AG09309 (cell line): Measurements from ENCODE around the gene PRR15.
A peak's percentile ranks its signal among the peaks of the same experiment; 100 is the strongest.

Source experiments
- DNase-seq: peaks from one replicate; pipeline ENCODE4 v3.0.0-alpha.2; 2010; ENCODE audit warnings: low read depth
- H3K4me3 ChIP-seq: 2 replicates; pipeline ENCODE4 v1.5.1; 2011; ENCODE audit warnings: mild to moderate bottlenecking, low read depth, low read length, moderate library complexity; ENCODE audit not compliant: control insufficient read depth
- TF ChIP-seq, protein P1 (sequence below): IDR thresholded peaks from 2 replicates; pipeline ENCODE4 v1.5.1; 2011; ENCODE audit warnings: mild to moderate bottlenecking, low read depth, low read length, inconsistent platforms; ENCODE audit not compliant: insufficient read depth, control insufficient read depth; ENCODE audit errors: missing control alignments

Gene PRR15

DNA sequence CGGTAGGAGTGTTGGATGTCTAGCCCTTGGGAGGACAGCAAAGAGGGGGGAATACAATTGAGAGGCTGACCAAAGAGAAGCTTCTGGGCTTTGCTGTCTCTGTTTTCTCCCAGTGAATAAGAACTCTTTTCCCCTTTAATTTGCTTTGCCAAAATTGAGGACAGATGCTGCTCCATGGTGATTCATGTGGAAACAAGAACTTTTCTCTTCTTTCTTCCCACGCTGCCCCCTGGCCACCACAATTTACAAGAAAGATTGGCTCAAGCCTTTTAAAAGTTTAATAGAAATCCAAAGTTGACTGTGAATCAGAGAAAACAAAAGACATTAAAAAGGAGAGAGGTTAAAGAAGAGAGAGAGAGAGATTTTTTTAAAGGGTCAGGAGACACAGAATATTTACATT lies 49.0 kb downstream of the PRR15 start:
- H3K4me3 ChIP-seq = no peak overlapping the region
- TF ChIP-seq, protein P1, sequence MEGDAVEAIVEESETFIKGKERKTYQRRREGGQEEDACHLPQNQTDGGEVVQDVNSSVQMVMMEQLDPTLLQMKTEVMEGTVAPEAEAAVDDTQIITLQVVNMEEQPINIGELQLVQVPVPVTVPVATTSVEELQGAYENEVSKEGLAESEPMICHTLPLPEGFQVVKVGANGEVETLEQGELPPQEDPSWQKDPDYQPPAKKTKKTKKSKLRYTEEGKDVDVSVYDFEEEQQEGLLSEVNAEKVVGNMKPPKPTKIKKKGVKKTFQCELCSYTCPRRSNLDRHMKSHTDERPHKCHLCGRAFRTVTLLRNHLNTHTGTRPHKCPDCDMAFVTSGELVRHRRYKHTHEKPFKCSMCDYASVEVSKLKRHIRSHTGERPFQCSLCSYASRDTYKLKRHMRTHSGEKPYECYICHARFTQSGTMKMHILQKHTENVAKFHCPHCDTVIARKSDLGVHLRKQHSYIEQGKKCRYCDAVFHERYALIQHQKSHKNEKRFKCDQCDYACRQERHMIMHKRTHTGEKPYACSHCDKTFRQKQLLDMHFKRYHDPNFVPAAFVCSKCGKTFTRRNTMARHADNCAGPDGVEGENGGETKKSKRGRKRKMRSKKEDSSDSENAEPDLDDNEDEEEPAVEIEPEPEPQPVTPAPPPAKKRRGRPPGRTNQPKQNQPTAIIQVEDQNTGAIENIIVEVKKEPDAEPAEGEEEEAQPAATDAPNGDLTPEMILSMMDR = no peak
- peak; percentile 85 for DNase-seq

DNA sequence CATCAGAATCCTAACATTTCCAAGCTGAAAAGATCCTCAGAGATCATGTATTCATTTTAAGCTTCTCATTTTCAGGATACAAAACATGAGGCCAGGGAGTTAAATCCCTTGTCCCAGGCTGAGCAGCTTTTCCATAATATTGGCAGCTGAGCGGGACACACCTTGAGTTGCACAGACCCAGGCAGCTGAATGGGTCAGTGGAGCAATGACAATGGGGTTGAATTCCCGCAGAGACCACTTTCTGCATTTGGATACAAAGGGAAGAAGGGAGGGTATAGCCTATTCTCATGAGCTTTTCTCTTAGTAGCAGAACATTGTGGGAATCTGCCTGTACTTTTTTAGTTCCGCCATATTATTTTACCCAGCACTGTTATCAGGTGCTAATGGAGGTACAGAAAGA lies 49.5 kb downstream of the PRR15 start:
- TF ChIP-seq, protein P1 = no peak
- no peak for DNase-seq
- no peak overlapping the region for H3K4me3 ChIP-seq

DNA sequence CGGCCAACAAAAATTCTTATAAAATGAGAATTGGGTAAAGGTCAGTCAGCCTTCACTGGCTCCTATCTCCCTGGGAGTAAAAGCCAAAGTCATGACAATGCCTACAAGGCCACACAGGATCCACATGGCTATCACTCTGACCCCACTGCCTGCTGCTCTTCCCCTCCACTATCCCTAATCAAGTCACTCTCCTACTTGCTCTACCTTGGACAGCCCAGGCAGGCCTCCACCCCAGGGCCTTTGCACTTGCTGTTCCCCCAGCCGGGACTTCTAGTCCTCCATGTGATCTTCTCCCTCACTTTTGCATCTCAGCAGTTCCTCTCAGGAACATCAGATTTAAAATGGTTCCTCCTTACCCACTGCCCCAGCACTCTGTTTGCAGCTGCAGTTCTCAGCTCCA lies 50.6 kb downstream of the PRR15 start:
- H3K4me3 ChIP-seq = no peak overlapping the region
- TF ChIP-seq, protein P1 = no peak
- no peak for DNase-seq
